ENCODE measurements around the gene SSH2.

SSH2 gene

DNA sequence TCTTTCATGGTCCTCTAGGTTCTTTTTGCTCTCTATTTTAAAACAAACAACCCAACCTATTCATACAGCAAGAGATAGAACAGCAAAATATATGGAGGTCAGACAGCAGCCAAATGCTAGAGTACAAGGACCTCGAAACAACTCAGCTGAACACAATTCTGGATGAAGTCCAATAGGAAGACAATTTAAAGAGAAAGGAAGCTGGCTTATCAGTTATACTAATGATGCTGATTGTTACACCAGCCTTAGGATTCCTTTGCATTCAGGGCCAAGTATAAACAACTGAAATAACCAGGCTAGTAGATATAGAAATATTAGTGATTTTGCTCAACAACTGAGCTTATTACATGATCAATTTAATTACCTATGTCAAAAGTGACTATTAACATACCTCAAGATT lies 2.5 kb downstream of the SSH2 start:
- TF ChIP-seq, protein P1, sequence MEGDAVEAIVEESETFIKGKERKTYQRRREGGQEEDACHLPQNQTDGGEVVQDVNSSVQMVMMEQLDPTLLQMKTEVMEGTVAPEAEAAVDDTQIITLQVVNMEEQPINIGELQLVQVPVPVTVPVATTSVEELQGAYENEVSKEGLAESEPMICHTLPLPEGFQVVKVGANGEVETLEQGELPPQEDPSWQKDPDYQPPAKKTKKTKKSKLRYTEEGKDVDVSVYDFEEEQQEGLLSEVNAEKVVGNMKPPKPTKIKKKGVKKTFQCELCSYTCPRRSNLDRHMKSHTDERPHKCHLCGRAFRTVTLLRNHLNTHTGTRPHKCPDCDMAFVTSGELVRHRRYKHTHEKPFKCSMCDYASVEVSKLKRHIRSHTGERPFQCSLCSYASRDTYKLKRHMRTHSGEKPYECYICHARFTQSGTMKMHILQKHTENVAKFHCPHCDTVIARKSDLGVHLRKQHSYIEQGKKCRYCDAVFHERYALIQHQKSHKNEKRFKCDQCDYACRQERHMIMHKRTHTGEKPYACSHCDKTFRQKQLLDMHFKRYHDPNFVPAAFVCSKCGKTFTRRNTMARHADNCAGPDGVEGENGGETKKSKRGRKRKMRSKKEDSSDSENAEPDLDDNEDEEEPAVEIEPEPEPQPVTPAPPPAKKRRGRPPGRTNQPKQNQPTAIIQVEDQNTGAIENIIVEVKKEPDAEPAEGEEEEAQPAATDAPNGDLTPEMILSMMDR (IDR thresholded peaks at IDR 0.05; ENCODE audit: extremely low read depth, missing control alignments): no peak
- DNase-seq (ENCODE audit: low spot score): no peak

DNA sequence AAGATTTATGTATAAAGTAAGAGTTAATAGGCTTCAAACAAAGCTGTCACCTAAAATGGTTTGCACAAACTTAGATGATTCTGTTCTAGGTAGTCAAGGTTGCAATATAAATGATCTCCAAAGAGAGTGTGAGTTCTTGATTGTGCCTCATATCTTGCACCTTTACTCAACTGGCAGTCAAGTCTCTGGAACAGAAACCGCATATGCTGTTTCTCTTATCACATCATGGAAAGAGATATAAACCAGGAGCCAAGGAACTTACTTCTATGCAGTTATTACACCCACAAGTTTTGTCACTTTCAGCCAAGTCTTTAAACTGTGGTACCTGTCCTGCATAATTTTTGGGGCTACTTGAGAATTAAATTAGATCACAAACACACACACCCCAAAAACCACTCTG lies 5.2 kb downstream of the SSH2 start:
- TF ChIP-seq, protein P1 (IDR thresholded peaks at IDR 0.05; ENCODE audit: extremely low read depth, missing control alignments): no peak
- DNase-seq (ENCODE audit: low spot score): no peak

DNA sequence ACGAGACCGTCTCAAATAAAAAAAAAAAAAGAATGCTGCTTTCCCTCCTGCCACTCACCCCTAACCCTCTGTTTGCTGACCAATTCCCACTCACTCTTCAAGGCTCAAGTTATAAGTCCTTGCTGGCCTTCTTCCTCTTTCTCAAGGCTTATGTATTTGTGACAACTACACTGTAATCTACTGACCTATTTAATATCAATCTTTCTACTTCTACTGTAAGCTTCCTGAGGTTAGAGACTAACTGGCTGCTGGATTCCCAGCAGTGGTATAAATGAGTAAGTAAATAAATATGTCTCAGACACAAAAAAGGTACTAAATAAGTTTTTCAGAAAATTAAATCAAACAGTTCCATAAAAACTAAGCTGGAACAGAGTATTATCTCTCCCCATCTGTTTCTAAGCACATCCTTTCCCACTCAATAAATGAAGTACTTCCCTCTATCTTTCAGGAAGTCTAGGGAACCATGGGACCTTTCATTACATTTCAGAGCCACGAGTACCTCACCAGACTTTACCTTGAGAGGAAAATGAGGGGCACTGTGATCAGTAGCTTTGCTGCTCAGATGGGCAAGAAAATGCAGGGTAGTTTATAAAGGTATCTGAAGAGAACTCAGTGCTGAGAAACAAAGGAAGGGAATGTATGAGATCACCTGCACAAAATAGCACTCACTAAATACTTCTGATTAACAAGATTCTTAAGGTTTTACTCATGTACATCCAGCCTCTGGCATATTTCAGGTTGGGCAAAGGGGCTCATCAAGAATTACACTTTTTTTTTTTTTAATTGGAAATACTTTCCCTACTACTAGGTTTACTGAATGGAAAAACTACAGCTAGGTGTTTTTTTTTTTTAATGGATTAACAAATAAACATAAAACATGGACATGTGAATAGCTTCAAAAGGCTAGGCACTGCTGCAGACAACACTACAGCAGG lies 10.8 kb downstream of the SSH2 start:
- DNase-seq (ENCODE audit: low spot score): no peak
- TF ChIP-seq, protein P1 (IDR thresholded peaks at IDR 0.05; ENCODE audit: extremely low read depth, missing control alignments): no peak

DNA sequence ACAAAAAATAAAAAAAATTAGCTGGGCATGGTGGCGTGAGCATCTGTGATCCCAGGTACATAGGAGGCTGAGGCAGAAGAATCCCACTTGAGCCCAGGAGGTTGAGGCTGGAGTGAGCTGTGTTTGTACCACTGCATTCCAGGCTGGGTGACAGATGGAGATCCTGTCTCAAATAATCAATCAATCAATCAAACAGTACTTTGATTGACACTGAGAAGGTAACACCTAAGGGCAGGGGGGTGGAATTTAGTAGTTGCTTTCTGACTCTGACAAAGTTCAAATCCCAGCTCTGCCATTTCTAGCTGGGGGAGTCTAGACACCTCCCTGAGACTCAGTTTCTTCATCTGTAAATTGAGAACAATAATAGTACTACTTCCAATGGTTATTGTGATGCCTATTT lies 12.0 kb downstream of the SSH2 start:
- DNase-seq (ENCODE audit: low spot score): no peak
- TF ChIP-seq, protein P1 (IDR thresholded peaks at IDR 0.05; ENCODE audit: extremely low read depth, missing control alignments): no peak

DNA sequence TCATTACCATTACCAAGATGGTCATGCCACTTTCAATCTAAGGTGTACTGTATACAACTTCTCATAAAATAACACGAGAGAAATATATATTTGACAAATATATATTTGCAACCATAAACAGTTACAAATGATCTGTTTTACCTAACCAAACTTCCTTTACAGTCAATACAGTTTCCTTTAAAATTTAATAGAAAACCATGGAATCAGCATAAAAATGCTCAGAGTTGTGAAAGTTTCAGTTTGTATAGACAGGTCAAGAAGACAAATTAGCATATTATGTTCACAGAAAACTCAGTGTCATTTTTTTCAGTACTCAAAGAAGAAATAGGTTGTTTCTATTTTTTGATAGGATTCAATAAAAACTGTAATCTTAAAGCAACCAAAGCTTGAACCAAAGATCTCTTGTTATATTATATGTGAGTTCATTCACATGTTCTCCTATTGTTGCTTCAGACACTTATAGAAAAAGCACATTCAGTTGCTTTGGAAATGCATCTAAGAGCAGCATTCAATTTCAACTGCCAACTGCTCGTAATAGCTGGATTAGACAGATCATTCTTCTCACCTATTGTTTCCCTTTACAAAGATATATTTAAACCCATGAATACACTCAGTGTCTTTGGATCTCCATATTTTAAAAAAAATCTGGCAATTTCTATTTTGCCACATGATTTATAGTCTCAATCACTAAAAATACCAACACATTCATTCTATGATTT lies 15.1 kb downstream of the SSH2 start:
- TF ChIP-seq, protein P1 (IDR thresholded peaks at IDR 0.05; ENCODE audit: extremely low read depth, missing control alignments): no peak
- DNase-seq (ENCODE audit: low spot score): no peak

DNA sequence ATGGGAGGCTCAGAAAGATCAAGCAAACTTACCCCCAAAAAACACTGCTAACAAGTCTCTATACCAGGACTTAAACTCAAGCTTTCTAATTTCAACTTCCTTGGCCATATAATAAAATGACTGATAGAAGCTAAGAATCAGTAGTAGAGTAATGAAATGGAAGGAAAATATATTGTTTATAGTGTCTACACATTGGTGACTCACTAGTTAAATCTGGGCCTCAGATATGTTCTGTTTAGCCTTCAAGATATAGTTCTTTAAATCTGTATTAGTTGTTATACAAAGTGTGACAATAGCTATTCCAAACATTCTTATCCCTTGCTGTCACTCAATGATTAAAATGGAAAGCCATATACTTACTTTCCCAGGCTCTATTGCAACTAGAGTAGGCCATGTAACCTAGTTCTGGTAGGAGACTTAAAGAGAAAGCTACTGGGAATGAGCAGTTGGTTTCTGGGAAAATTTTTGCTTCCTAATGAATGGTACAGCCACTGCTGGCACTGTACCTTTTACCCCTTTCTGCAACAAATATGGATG lies 18.3 kb downstream of the SSH2 start:
- TF ChIP-seq, protein P1 (IDR thresholded peaks at IDR 0.05; ENCODE audit: extremely low read depth, missing control alignments): no peak
- DNase-seq (ENCODE audit: low spot score): no peak

Measured in GM20000 (cell line).